LNCAP (cell line): Measurements from ENCODE around the gene TIFAB.

ENCODE experiments used
- CTCF ChIP-seq: fragments of 450-650 bp; IDR thresholded peaks from 2 replicates; pipeline ENCODE4 v1.5.1; 2017; ENCODE audit warnings: mild to moderate bottlenecking

The TIFAB gene

GRCh38 chr5:135478938-135479337 lies 26.8 kb upstream of the TIFAB start:
- no peak for TF ChIP-seq CTCF

- TF ChIP-seq CTCF: no peak
These were observed 25.5 kb upstream of the TIFAB start for GRCh38 chr5:135477613-135478066.

GRCh38 chr5:135476615-135477581 lies 24.7 kb upstream of the TIFAB start:
- TF ChIP-seq CTCF: no peak

GRCh38 chr5:135473956-135474670 lies 22.0 kb upstream of the TIFAB start:
- TF ChIP-seq CTCF: no peak

GRCh38 chr5:135472141-135472540 lies 20.0 kb upstream of the TIFAB start:
- TF ChIP-seq CTCF: no peak

- no peak for TF ChIP-seq CTCF
These were observed 19.6 kb upstream of the TIFAB start for GRCh38 chr5:135471726-135472125.

GRCh38 chr5:135469911-135470310 lies 17.8 kb upstream of the TIFAB start:
- no peak for TF ChIP-seq CTCF
